ENCODE results near the gene ZEB1. TPM values are rescaled to one million over a fixed set of nuclear protein-coding genes. Genes with fewer than 3 reads are reported as not detected.

Gene ZEB1
- total RNA-seq, 1 donor from 2014 or later, result 24.7 TPM

DNA sequence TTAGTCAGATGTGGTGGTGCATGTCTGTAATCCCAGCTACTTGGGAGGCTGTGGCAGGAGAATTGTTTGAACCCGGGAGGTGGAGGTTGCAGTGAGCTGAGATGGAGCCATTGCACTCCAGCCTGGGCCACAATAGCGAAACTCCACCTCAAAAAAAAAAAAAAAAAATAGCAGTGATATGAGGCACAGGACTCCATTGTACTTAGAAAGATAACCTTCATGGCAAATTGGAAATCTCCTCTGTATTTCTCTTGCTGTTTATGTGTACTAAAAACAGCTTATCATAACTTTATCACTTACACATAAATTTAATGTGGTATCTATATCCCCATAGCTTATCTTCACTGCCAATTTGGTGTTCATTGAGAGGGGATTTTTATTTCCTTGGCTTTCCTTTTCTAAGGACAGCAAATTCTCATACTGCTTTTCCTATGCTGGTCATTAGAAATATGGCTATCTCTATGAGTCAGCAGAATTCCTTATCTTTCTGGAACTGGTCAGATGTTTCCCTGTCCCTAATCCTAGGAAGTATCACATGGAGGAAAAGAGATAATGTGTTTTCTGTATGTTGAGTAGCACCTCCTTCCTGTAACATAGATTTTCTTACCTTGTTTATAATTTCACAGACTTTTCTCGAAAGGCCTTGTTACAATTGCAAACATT lies 40.6 kb upstream of the ZEB1 start:
- no peak for TF ChIP-seq CTCF (IDR thresholded peaks at IDR 0.05; ENCODE audit: unreplicated experiment)
- H3K9me3 Mint-ChIP-seq, result peaks cover 14% of the 10 kb centered on the region
- peaks cover 1% of the 10 kb centered on the region for H3K27me3 Mint-ChIP-seq (ENCODE audit: low read depth)
- peak overlapping the region; percentile 75 for H3K27ac Mint-ChIP-seq
- no peak for DNase-seq (ENCODE audit: low spot score in 2 of 2, unreplicated experiment in 2 of 2)
- no peaks in the 10 kb centered on the region for H3K36me3 Mint-ChIP-seq
- H3K4me3 Mint-ChIP-seq, result no peak overlapping the region
- H3K4me1 Mint-ChIP-seq, result peaks cover 2% of the 10 kb centered on the region

DNA sequence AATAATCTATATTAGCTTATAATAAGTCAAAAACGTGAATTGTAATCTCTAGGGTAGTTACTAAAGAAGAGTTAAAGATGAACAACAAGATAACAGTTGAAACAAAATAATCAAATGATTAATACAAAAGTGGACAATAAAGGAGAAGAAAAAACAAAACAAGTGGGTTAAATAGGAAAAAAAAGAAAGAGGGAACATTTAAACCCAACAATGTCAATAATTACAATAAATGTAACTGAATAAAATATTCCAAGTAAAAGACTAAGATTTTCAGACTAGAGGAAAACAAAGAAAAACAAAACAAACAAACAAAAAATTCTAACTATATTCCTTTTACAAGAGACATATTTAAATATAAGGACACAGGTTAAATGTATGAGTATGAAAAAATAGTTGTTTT lies 38.0 kb upstream of the ZEB1 start:
- peaks cover 4% of the 10 kb centered on the region for H3K27me3 Mint-ChIP-seq (ENCODE audit: low read depth)
- no peak for DNase-seq (ENCODE audit: low spot score in 2 of 2, unreplicated experiment in 2 of 2)

DNA sequence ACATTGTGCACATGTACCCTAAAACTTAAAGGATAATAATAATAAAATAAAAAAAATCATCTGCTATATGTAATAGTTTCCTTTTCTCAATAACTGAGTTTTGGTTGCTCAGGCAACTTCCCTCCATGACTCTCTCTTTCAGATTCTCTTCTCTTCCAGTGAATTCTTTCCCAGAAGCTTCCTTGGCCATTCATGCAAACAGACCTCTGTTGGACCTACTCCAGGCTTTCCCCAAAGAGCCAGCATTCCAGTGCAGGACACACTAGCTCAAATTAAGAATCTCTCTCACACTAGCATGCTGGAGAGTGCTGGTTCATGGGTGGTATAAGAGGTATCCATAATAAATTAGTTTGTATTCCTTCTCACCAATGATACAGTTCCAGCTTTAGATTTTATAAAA lies 31.0 kb upstream of the ZEB1 start:
- no peak for TF ChIP-seq CTCF (IDR thresholded peaks at IDR 0.05; ENCODE audit: unreplicated experiment)
- H3K36me3 Mint-ChIP-seq, result no peaks in the 10 kb centered on the region
- peaks cover 3% of the 10 kb centered on the region for H3K27me3 Mint-ChIP-seq (ENCODE audit: low read depth)
- H3K4me3 Mint-ChIP-seq, result no peak overlapping the region
- no peak overlapping the region for H3K27ac Mint-ChIP-seq
- peaks cover 6% of the 10 kb centered on the region for H3K9me3 Mint-ChIP-seq
- H3K4me1 Mint-ChIP-seq, result no peaks in the 10 kb centered on the region
- DNase-seq (ENCODE audit: low spot score in 2 of 2, unreplicated experiment in 2 of 2), result no peak

More for the DNA sequence above, 38.0 kb upstream of the ZEB1 start:
- no peak for TF ChIP-seq CTCF (IDR thresholded peaks at IDR 0.05; ENCODE audit: unreplicated experiment)
- Mint-ChIP-seq H3K36me3 (no peaks in the 10 kb centered on the region), H3K4me3 (no peak overlapping the region), H3K27ac (no peak overlapping the region), H3K4me1 (peaks cover 2% of the 10 kb centered on the region), H3K9me3 (peaks cover 17% of the 10 kb centered on the region)

- no peak for TF ChIP-seq CTCF (IDR thresholded peaks at IDR 0.05; ENCODE audit: unreplicated experiment)
- H3K27ac Mint-ChIP-seq, result no peak overlapping the region
These were observed 30.1 kb upstream of the ZEB1 start for GRCh38 chr10:31288962-31289361.

GRCh38 chr10:31290386-31290785 lies 28.6 kb upstream of the ZEB1 start:
- Mint-ChIP-seq H3K27ac (no peak overlapping the region), H3K4me1 (no peaks in the 10 kb centered on the region), H3K4me3 (no peak overlapping the region), H3K9me3 (peaks cover 3% of the 10 kb centered on the region), H3K36me3 (no peaks in the 10 kb centered on the region), H3K27me3 (ENCODE audit: low read depth) (no peaks in the 10 kb centered on the region)
- TF ChIP-seq CTCF (IDR thresholded peaks at IDR 0.05; ENCODE audit: unreplicated experiment), result no peak
- DNase-seq (ENCODE audit: low spot score in 2 of 2, unreplicated experiment in 2 of 2), result no peak

More at GRCh38 chr10:31288962-31289361, 30.1 kb upstream of the ZEB1 start:
- H3K4me1 Mint-ChIP-seq, result no peaks in the 10 kb centered on the region
- peaks cover 2% of the 10 kb centered on the region for H3K27me3 Mint-ChIP-seq (ENCODE audit: low read depth)
- no peak overlapping the region for H3K4me3 Mint-ChIP-seq
- H3K9me3 Mint-ChIP-seq, result peaks cover 5% of the 10 kb centered on the region
- H3K36me3 Mint-ChIP-seq, result no peaks in the 10 kb centered on the region
- DNase-seq (ENCODE audit: low spot score in 2 of 2, unreplicated experiment in 2 of 2), result no peak
